ENCODE data around the gene PPP2R2C. TPM values are rescaled to one million over a fixed set of nuclear protein-coding genes. Genes with fewer than 3 reads are reported as not detected.
A peak's percentile ranks its signal among the peaks of the same experiment; 100 is the strongest.

Gene PPP2R2C
- polyA plus RNA-seq, 1 donor from 2014 or later, result 34.4 TPM

GRCh38 chr4:6447672-6448171 lies 24.7 kb downstream of the PPP2R2C start:
- H3K36me3 ChIP-seq (ENCODE audit: insufficient read depth, low read length), result no peaks in the 10 kb centered on the region
- no peaks in the 10 kb centered on the region for H3K27me3 ChIP-seq (ENCODE audit: insufficient read depth, low read depth, low read length)
- H3K9me3 ChIP-seq (ENCODE audit: low read length), result no peaks in the 10 kb centered on the region
- H3K4me2 ChIP-seq (ENCODE audit: low read length), result no peak overlapping the region
- H3K4me3 ChIP-seq (ENCODE audit: low read length), result peak overlapping the region; percentile 41
- H3K79me2 ChIP-seq (replicated peaks; ENCODE audit: insufficient read depth, low read length), result no peaks in the 10 kb centered on the region
- H3K27ac ChIP-seq (ENCODE audit: low read length), result peak overlapping the region; percentile 51
- no peak overlapping the region for H2AFZ ChIP-seq (ENCODE audit: low read depth, low read length)
- no peaks in the 10 kb centered on the region for H4K20me1 ChIP-seq (ENCODE audit: insufficient read depth)
- TF ChIP-seq CTCF (IDR thresholded peaks at IDR 0.05; ENCODE audit: poor library complexity, severe bottlenecking) (no peak), REST (IDR thresholded peaks at IDR 0.05; ENCODE audit: borderline replicate concordance) (peak; percentile 62), POLR2AphosphoS5 (IDR thresholded peaks at IDR 0.05) (no peak), EP300 (conservative IDR thresholded peaks at IDR 0.05; ENCODE audit: poor library complexity, severe bottlenecking) (no peak)
- H3K9ac ChIP-seq (ENCODE audit: low read length), result peak overlapping the region; percentile 17
- H3F3A ChIP-seq (ENCODE audit: insufficient read depth, low read length, poor library complexity, severe bottlenecking), result no peaks in the 10 kb centered on the region
- H3K9me2 ChIP-seq (ENCODE audit: insufficient read depth, low read length), result no peaks in the 10 kb centered on the region

- Histone ChIP-seq H3K27ac (ENCODE audit: low read length) (peak overlapping the region; percentile 51), H3K36me3 (ENCODE audit: insufficient read depth, low read length) (no peaks in the 10 kb centered on the region), H3K4me3 (ENCODE audit: low read length) (peak overlapping the region; percentile 41), H3K9me2 (ENCODE audit: insufficient read depth, low read length) (no peaks in the 10 kb centered on the region), H3K9ac (ENCODE audit: low read length) (peak overlapping the region; percentile 17), H3K4me2 (ENCODE audit: low read length) (no peak overlapping the region), H4K20me1 (ENCODE audit: insufficient read depth) (no peaks in the 10 kb centered on the region), H3F3A (ENCODE audit: insufficient read depth, low read length, poor library complexity, severe bottlenecking) (no peaks in the 10 kb centered on the region), H2AFZ (ENCODE audit: low read depth, low read length) (no peak overlapping the region), H3K79me2 (replicated peaks; ENCODE audit: insufficient read depth, low read length) (no peaks in the 10 kb centered on the region), H3K27me3 (ENCODE audit: insufficient read depth, low read depth, low read length) (no peaks in the 10 kb centered on the region), H3K9me3 (ENCODE audit: low read length) (no peaks in the 10 kb centered on the region)
- TF ChIP-seq MXI1 (conservative IDR thresholded peaks at IDR 0.05; ENCODE audit: poor library complexity, severe bottlenecking) (no peak), RAD21 (conservative IDR thresholded peaks at IDR 0.05) (no peak), REST (IDR thresholded peaks at IDR 0.05; ENCODE audit: borderline replicate concordance) (no peak), POLR2AphosphoS5 (IDR thresholded peaks at IDR 0.05) (no peak), SMC3 (conservative IDR thresholded peaks at IDR 0.05; ENCODE audit: poor library complexity) (no peak), EP300 (conservative IDR thresholded peaks at IDR 0.05; ENCODE audit: poor library complexity, severe bottlenecking) (no peak), TAF1 (IDR thresholded peaks at IDR 0.05; ENCODE audit: low read depth) (no peak)
These were observed 25.6 kb downstream of the PPP2R2C start for GRCh38 chr4:6446538-6447451.
